ENCODE data around the gene NPAS3.
A peak's percentile ranks its signal among the peaks of the same experiment; 100 is the strongest.

Gene NPAS3

DNA sequence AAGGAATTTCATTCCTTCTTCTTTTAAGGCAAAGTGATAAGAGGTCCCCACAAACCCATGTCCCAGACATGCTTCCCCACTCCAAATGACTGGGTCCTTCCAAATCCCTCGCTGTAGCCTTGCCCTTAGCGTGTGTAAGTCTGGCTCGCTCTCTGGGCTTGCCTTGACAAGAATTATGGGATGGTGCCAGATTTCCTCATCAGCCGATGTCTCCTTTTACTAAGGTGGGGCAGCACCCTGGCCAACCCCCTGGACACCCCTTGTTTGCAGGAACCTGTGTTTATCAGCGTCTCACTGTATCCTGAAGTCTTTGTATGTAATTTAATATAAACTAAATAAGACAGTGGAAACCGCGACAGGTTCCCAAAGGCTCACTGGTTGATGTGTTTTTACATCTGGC lies 518.9 kb downstream of the NPAS3 start:
- TF ChIP-seq, protein P1, sequence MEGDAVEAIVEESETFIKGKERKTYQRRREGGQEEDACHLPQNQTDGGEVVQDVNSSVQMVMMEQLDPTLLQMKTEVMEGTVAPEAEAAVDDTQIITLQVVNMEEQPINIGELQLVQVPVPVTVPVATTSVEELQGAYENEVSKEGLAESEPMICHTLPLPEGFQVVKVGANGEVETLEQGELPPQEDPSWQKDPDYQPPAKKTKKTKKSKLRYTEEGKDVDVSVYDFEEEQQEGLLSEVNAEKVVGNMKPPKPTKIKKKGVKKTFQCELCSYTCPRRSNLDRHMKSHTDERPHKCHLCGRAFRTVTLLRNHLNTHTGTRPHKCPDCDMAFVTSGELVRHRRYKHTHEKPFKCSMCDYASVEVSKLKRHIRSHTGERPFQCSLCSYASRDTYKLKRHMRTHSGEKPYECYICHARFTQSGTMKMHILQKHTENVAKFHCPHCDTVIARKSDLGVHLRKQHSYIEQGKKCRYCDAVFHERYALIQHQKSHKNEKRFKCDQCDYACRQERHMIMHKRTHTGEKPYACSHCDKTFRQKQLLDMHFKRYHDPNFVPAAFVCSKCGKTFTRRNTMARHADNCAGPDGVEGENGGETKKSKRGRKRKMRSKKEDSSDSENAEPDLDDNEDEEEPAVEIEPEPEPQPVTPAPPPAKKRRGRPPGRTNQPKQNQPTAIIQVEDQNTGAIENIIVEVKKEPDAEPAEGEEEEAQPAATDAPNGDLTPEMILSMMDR (conservative IDR thresholded peaks at IDR 0.05), result no peak
- H3K27ac ChIP-seq, result no peak overlapping the region

DNA sequence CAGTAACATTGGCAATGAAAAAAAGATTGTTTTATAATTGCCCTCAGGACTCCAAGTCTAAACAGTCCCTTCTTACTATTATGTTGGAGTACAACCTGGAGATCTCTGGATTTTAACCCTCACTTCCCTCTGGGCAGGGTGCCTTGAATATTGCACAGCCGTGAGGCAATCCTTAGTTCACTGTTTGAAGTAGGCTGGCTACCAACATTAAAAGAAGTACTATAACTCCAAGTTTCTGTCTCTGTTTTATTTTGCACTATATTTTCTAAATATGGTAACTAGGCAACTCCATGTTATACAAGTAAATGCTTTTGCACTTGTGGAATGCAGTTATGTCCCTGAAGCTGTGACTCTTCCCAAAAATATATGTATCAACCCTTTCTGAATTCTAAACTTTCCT lies 521.5 kb downstream of the NPAS3 start:
- TF ChIP-seq, protein P1 (conservative IDR thresholded peaks at IDR 0.05), result no peak
- H3K27ac ChIP-seq, result no peak overlapping the region

GRCh38 chr14:33461036-33461435 lies 522.4 kb downstream of the NPAS3 start:
- H3K27ac ChIP-seq, result no peak overlapping the region
- TF ChIP-seq, protein P1 (conservative IDR thresholded peaks at IDR 0.05), result no peak

DNA sequence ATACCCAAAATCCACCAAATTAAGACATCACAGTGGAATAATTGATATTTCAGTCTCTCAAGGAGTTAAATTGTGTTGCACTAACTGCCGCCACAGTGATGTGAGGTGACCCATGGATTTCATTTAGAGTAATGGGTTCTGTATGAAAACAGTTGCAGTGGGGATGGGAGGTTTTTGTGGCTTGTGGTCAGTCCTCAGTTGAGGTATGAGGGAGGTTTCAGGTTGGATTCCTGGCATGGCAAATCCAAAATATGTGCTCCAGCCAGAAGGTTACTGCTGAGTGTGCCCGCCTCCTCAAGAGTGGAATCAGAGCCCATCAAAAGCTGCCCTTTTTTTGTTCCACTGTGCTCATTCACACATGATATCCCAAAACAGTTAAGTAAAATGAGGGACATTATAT lies 525.1 kb downstream of the NPAS3 start:
- H3K27ac ChIP-seq, result peak overlapping the region; percentile 23; the same call in 1 of the 2 replicates
- TF ChIP-seq, protein P1 (conservative IDR thresholded peaks at IDR 0.05), result no peak

- TF ChIP-seq, protein P1 (conservative IDR thresholded peaks at IDR 0.05), result no peak
- peak overlapping the region; percentile 23 for H3K27ac ChIP-seq
Observed at GRCh38 chr14:33464254-33464962, 525.7 kb downstream of the NPAS3 start.

GRCh38 chr14:33465846-33466700 lies 527.4 kb downstream of the NPAS3 start:
- TF ChIP-seq, protein P1 (conservative IDR thresholded peaks at IDR 0.05), result no peak
- H3K27ac ChIP-seq, result no peak overlapping the region

DNA sequence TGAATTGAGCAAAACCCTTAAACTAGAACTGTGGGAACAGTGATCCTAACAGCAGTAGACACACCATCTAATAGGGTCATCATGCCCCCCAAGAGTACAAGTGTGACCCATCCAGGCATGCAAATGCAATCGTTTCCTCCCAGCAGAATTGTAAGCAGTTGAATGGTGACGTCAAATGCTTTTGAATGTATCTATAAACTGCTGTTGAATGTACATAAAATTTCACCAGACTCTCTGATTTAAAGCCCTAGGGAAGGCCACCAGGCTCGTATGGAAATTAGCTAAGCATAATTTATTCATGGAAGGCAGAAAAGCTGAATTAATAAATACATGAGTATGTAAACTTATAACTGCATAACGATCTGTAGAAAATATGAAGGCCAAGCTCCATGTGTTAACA lies 529.3 kb downstream of the NPAS3 start:
- TF ChIP-seq, protein P1 (conservative IDR thresholded peaks at IDR 0.05), result no peak
- no peak overlapping the region for H3K27ac ChIP-seq

Measured in VCaP (cell line).